Measurements from ENCODE around the gene CLCNKB.
"Not testable (repeated sequence)": the region's sequence is repeated elsewhere in the genome, so short reads cannot be mapped to it uniquely, and the experiment has no call there.

GRCh38 chr1:16061989-16062686, 18.6 kb downstream of the CLCNKB start:
- TF ChIP-seq EZH2, CTCF, EZH2phosphoT487 (IDR thresholded peaks at IDR 0.05): not testable (repeated sequence)
